ENCODE results near the gene DYRK1B. TPM values are rescaled to one million over a fixed set of nuclear protein-coding genes. Genes with fewer than 3 reads are reported as not detected.

Gene DYRK1B
- total and polyA plus RNA-seq, 4 donors: 7.9 to 25.6 (median 20.8) TPM

GRCh38 chr19:39867133-39867532, 33.2 kb upstream of the DYRK1B start:
- ATAC-seq (ENCODE audit: insufficient read depth, low FRiP score) (no peak), DNase-seq (no peak)
- Histone ChIP-seq H3K4me3 (no peak overlapping the region), H3K9me3 (ENCODE audit: control insufficient read depth in 4 of 4, insufficient read depth in 3 of 4, low read length in 3 of 4) (no peaks in the 10 kb centered on the region), H3K4me1 (ENCODE audit: control insufficient read depth in 5 of 5, insufficient read depth in 5 of 5, low read length in 5 of 5) (no peaks in the 10 kb centered on the region), H3K27ac (ENCODE audit: low read depth in 1 of 2, low read length in 1 of 2) (no peak overlapping the region), H3K9ac (ENCODE audit: insufficient read depth in 1 of 2, low read length in 2 of 2) (no peak overlapping the region), H3K36me3 (ENCODE audit: control insufficient read depth in 4 of 4, insufficient read depth in 4 of 4, low read length in 4 of 4) (no peaks in the 10 kb centered on the region), H3K27me3 (ENCODE audit: control insufficient read depth in 3 of 3, insufficient read depth in 3 of 3, low read length in 2 of 3) (no peaks in the 10 kb centered on the region)
- no peak for TF ChIP-seq CTCF (IDR thresholded peaks at IDR 0.05; ENCODE audit: control extremely low read depth, extremely low read depth)
- 81 to 94% methylated on average over 2 of the region's 2 CpGs for WGBS, 2 donors

GRCh38 chr19:39865953-39866352, 32.0 kb upstream of the DYRK1B start:
- Histone ChIP-seq H3K9ac (ENCODE audit: insufficient read depth in 1 of 2, low read length in 2 of 2) (no peak overlapping the region), H3K9me3 (ENCODE audit: control insufficient read depth in 4 of 4, insufficient read depth in 3 of 4, low read length in 3 of 4) (no peaks in the 10 kb centered on the region), H3K4me3 (no peak overlapping the region), H3K4me1 (ENCODE audit: control insufficient read depth in 5 of 5, insufficient read depth in 5 of 5, low read length in 5 of 5) (no peaks in the 10 kb centered on the region), H3K27ac (ENCODE audit: low read depth in 1 of 2, low read length in 1 of 2) (no peak overlapping the region), H3K27me3 (ENCODE audit: control insufficient read depth in 3 of 3, insufficient read depth in 3 of 3, low read length in 2 of 3) (no peaks in the 10 kb centered on the region), H3K36me3 (ENCODE audit: control insufficient read depth in 4 of 4, insufficient read depth in 4 of 4, low read length in 4 of 4) (no peaks in the 10 kb centered on the region)
- ATAC-seq (ENCODE audit: insufficient read depth, low FRiP score) (no peak), DNase-seq (no peak)
- TF ChIP-seq CTCF (IDR thresholded peaks at IDR 0.05; ENCODE audit: control extremely low read depth, extremely low read depth): no peak
- WGBS, 2 donors: 90% methylated on average over 5 of the region's 5 CpGs

GRCh38 chr19:39865186-39865585, 31.2 kb upstream of the DYRK1B start:
- H3K4me1 ChIP-seq (ENCODE audit: control insufficient read depth in 5 of 5, insufficient read depth in 5 of 5, low read length in 5 of 5): no peaks in the 10 kb centered on the region
- H3K27ac ChIP-seq (ENCODE audit: low read depth in 1 of 2, low read length in 1 of 2): no peak overlapping the region
- H3K4me3 ChIP-seq: no peak overlapping the region
- no peak overlapping the region for H3K9ac ChIP-seq (ENCODE audit: insufficient read depth in 1 of 2, low read length in 2 of 2)
- H3K9me3 ChIP-seq (ENCODE audit: control insufficient read depth in 4 of 4, insufficient read depth in 3 of 4, low read length in 3 of 4): no peaks in the 10 kb centered on the region
- ATAC-seq (ENCODE audit: insufficient read depth, low FRiP score) (no peak), DNase-seq (no peak)
- H3K36me3 ChIP-seq (ENCODE audit: control insufficient read depth in 4 of 4, insufficient read depth in 4 of 4, low read length in 4 of 4): no peaks in the 10 kb centered on the region
- H3K27me3 ChIP-seq (ENCODE audit: control insufficient read depth in 3 of 3, insufficient read depth in 3 of 3, low read length in 2 of 3): no peaks in the 10 kb centered on the region
- no peak for TF ChIP-seq CTCF (IDR thresholded peaks at IDR 0.05; ENCODE audit: control extremely low read depth, extremely low read depth)
- 94 to 96% methylated on average over 2 of the region's 2 CpGs for WGBS, 2 donors

GRCh38 chr19:39864118-39864517, 30.2 kb upstream of the DYRK1B start:
- no peak for TF ChIP-seq CTCF (IDR thresholded peaks at IDR 0.05; ENCODE audit: control extremely low read depth, extremely low read depth)
- no peak for DNase-seq
- no peak for ATAC-seq (ENCODE audit: insufficient read depth, low FRiP score)

More at GRCh38 chr19:39864118-39864517, 30.2 kb upstream of the DYRK1B start:
- WGBS, 2 donors: 78 to 88% methylated on average over 2 of the region's 2 CpGs
- H3K27ac ChIP-seq (ENCODE audit: low read depth in 1 of 2, low read length in 1 of 2): no peak overlapping the region
- H3K4me1 ChIP-seq (ENCODE audit: control insufficient read depth in 5 of 5, insufficient read depth in 5 of 5, low read length in 5 of 5): no peaks in the 10 kb centered on the region
- H3K9me3 ChIP-seq (ENCODE audit: control insufficient read depth in 4 of 4, insufficient read depth in 3 of 4, low read length in 3 of 4): no peaks in the 10 kb centered on the region
- H3K27me3 ChIP-seq (ENCODE audit: control insufficient read depth in 3 of 3, insufficient read depth in 3 of 3, low read length in 2 of 3): no peaks in the 10 kb centered on the region
- H3K9ac ChIP-seq (ENCODE audit: insufficient read depth in 1 of 2, low read length in 2 of 2): no peak overlapping the region
- H3K36me3 ChIP-seq (ENCODE audit: control insufficient read depth in 4 of 4, insufficient read depth in 4 of 4, low read length in 4 of 4): no peaks in the 10 kb centered on the region
- H3K4me3 ChIP-seq: no peak overlapping the region
